ENCODE results near the gene SH3GL1.

- TF ChIP-seq CTCF (IDR thresholded peaks at IDR 0.05) (no peak), SIN3A (IDR thresholded peaks at IDR 0.05; ENCODE audit: borderline replicate concordance, low read depth, low read length) (no peak), RAD21 (IDR thresholded peaks at IDR 0.05; ENCODE audit: low read length) (no peak), RCOR1 (IDR thresholded peaks at IDR 0.05; ENCODE audit: low read length) (no peak), POLR2AphosphoS5 (IDR thresholded peaks at IDR 0.05; ENCODE audit: low read depth, low read length) (no peak), CHD2 (IDR thresholded peaks at IDR 0.05; ENCODE audit: low read length, partially characterized antibody) (no peak), TCF12 (IDR thresholded peaks at IDR 0.05) (no peak), TAF1 (IDR thresholded peaks at IDR 0.05; ENCODE audit: borderline replicate concordance, low read depth, low read length) (no peak), TEAD4 (IDR thresholded peaks at IDR 0.05; ENCODE audit: borderline replicate concordance, insufficient read depth) (no peak)
Measured at GRCh38 chr19:4405977-4406376, 5.6 kb upstream of the SH3GL1 start.
